GM08714 (cell line): Measurements from ENCODE around the gene PRELP.

Experiments used
- H3K4me3 ChIP-seq: fragments of 200-500 bp; sonication (Bioruptor generic); 2 replicates; pipeline ENCODE4 v1.5.1; 2014; ENCODE audit warnings: mild to moderate bottlenecking, low read length, inconsistent platforms
- ZNF274 ChIP-seq: IDR thresholded peaks from 2 replicates; pipeline ENCODE4 v1.6.1; 2012; ENCODE audit warnings: mild to moderate bottlenecking, low read depth, low read length

Gene PRELP

DNA sequence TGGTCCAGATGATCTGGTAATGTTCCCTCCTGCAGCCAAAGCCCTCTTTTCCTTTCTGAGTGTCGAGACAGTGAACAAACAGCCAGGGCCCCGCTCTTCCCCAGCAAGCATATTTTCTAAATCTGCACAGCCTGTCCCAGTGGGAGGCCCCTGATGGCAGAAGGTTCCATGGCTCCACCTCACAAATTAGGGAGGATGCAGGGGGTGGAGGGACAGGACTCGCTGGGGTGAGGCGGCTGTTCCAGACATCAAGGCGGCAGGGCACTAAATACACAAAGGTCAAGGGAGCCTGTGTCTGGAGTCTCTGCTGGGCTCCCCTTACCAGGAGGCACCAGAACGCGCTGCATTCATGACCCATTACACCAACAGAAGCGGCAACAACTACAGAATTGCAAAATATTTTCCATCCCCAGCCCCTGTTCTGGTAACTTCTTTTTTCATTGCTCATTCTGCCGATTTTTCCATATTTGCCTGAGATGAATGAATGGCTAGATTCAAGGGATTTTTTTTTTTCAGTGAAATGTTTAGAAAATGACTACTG is 27.0 kb upstream of the PRELP start:
- TF ChIP-seq ZNF274: no peak
- H3K4me3 ChIP-seq: no peak overlapping the region

- H3K4me3 ChIP-seq: no peak overlapping the region
- no peak for TF ChIP-seq ZNF274
Measured at GRCh38 chr1:203450001-203450400, 25.6 kb upstream of the PRELP start.

DNA sequence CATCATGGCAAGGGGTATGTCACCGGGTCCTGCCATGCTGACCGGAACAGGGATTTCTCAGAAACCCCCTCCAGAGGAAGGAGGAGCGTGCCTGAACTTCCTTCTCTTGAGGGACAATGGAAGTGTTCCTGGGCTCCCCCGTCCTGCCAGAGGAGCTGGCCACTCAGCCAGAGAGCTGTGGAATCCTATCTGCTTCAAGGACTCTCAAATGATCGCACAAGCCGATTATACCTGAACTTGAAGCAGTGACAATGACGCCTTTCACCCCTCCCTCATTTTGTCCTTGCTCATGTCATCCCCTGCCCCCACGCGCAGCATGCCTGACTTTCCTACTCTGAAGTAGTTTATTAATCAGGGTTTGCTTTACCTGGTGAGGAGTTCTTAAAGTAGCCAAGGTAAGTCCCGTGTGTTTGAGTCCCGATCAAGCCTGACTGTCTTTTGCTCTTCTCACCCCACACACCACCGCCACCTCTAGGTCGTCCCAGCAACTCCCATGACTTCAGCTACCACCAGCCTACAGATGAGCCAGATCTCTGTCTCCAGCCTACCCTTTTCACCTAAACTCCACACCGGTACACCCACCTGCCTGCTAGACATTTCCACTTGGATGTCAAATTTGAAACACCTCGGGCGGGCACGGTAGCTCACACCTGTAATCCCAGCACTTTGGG is 25.0 kb upstream of the PRELP start:
- no peak overlapping the region for H3K4me3 ChIP-seq
- no peak for TF ChIP-seq ZNF274

GRCh38 chr1:203451836-203452784 is 23.5 kb upstream of the PRELP start:
- TF ChIP-seq ZNF274: no peak
- H3K4me3 ChIP-seq: no peak overlapping the region

DNA sequence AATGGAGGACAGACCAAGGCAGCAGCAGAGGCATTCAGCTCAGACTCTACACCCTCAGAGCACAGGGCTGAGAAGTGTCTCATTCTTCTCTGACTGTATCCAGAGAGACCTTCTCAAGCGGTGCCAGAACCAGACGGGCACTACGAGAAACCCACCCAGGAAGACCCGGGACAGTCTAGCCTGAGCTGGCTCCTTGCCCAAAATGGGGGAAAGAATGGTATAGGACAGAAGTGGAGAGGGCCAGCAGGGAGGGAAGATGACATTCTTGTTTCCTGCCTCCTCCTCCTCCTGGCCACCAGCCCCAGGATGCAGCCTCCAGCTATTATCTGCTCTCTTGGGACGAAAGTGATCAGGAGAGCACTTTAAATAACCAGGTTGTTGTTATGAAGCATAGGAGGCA is 22.6 kb upstream of the PRELP start:
- no peak for TF ChIP-seq ZNF274
- H3K4me3 ChIP-seq: no peak overlapping the region

DNA sequence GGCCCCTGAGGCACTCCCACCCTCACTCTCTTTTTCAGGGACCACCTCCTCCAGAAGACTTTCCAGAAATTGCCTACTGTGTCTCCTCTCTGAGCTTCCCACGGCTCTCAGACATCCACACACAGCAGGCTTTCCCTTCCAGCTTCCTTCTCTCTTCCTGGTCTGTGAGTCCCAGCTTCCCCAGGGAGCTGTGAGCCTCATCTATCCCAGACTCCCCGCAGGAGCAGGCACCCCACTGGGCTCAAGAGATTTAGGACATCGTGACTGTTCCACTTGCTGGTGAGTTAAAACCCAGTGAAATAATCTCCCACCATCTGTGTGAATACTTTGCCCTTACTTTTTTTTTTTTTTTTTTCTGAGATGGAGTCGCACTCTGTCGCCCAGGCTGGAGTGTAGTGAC is 22.0 kb upstream of the PRELP start:
- no peak overlapping the region for H3K4me3 ChIP-seq
- no peak for TF ChIP-seq ZNF274

GRCh38 chr1:203454986-203455471 is 20.6 kb upstream of the PRELP start:
- TF ChIP-seq ZNF274: no peak
- no peak overlapping the region for H3K4me3 ChIP-seq

- no peak overlapping the region for H3K4me3 ChIP-seq
- TF ChIP-seq ZNF274: no peak
Measured at GRCh38 chr1:203455706-203456105, 19.9 kb upstream of the PRELP start.

- no peak overlapping the region for H3K4me3 ChIP-seq
- no peak for TF ChIP-seq ZNF274
Measured at GRCh38 chr1:203456577-203456976, 19.0 kb upstream of the PRELP start.

DNA sequence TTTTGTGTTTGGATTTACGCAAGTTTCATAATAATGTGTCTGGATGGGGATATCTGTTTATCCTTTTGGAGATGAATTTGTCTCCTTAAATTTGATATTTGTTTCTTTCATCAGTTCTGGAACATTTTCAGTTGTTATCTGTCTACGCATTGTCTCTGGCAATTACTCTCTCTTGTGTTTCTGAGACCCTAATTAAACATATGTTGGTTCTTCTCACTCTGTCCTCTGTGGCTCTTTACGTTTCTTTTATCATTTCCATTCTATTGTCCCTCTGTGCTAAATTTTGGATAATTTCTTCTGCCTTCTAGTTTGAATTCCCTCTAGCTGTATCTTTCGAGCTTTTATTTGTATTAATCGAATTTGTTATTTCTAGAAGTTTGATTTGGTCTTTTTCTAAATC is 17.5 kb upstream of the PRELP start:
- no peak overlapping the region for H3K4me3 ChIP-seq
- no peak for TF ChIP-seq ZNF274

DNA sequence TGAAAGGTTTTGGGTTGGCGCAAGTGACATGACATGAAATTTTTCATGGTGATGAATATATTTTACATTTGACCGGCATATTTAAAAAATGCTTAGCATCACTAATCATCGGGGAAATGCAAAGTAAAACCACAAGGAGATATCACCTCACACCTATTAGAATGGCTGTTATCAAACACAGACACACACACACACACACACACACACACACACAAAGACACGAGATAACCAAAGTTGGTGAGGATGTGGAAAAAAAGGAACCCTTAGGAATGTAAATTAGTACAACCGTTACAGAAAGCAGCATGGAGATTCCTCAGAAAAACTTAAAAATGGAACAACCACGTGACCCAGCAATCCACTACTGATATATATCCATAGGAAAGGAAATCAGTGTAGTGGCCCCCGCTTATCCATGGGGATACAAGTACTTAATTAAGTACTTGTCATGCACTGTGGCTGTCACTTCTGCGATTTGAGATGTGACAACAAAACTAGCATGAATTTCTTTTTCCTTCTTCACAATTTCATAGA is 15.9 kb upstream of the PRELP start:
- TF ChIP-seq ZNF274: no peak
- no peak overlapping the region for H3K4me3 ChIP-seq

GRCh38 chr1:203461717-203462116 is 13.9 kb upstream of the PRELP start:
- TF ChIP-seq ZNF274: no peak
- no peak overlapping the region for H3K4me3 ChIP-seq

DNA sequence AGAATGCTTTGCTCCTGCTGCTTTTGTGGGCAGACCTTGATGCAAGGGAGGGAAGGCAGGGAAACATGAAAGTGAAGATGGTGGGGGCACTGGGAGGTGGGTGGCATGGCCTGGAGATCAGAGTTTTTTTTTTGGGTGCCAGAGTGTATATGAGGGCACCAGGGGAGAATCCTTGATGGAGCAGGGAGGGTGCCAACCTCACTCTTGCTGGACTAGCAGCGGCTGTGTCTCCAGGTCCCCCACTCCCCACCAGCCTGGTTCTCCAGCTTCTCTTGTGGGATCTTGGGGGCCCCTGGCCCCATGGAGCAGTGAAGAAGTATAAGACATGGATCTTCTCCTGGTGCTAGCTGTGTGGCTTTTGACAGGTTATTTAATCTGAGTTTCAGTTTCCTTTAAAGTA is 13.5 kb upstream of the PRELP start:
- no peak overlapping the region for H3K4me3 ChIP-seq
- no peak for TF ChIP-seq ZNF274

DNA sequence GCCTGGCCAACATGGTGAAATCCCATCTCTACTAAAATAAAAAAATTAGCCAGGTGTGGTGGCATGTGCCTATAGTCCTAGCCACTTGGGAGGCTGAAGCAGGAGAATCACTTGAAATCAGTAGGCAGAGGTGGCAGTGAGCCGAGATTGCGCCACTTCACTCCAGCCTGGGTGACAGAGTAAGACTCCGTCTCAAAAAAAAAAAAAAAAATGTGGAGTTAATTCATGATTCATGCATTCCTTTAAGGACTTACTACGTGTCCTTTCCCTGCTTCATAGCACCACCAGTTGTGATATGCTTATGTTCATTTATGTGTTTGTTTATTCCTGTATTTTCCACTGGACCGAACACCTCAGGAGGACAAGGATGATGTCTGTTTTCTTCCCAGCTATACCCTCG is 12.7 kb upstream of the PRELP start:
- no peak for TF ChIP-seq ZNF274

More for the DNA sequence above, 12.7 kb upstream of the PRELP start:
- no peak overlapping the region for H3K4me3 ChIP-seq
